ENCODE data around the gene ACP1. TPM values are rescaled to one million over a fixed set of nuclear protein-coding genes. Genes with fewer than 3 reads are reported as not detected.
A peak's percentile ranks its signal among the peaks of the same experiment; 100 is the strongest.

ACP1 gene
- total RNA-seq, 3 donors from 2014 or later (not counting 1 experiment from before 2014, with no cell fraction given): 87.2 to 104 (median 102) TPM

DNA sequence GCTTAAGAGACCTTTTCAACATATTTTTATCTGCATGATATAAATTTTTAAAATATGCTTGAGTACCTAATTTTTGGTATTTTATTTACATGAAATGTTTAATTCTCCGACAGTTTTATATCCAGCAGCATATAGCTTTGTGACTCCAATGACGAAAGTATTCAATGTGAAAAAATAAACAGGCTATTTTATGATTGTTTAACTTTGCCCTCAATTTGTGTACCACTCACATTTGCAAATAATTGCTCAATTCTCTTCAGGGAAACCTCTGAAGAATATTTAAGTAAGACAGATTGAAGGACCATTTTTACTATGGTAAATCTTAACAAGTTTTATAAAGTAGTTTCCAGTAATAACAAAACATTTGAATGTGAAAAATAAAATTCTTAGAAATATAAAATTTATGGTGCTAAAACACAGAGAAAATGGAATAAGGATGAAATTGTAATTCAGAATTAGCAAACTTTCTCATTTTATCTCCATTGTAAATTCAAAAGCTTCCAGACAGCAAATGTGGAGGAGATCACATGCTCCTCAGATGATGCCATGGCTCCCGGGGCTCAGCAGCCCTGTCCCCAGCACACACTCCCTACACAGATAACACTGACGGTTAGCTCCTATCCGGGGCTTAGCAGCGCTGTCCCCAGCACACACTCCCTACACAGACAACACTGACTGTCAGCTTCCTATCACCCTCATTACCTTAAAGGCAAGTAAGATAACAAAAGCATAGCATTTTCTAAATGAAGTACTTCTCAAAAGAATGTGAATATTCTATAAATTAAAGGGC lies 40.6 kb upstream of the ACP1 start:
- Histone ChIP-seq H3K4me3 (ENCODE audit: low read length) (no peak overlapping the region), H3K4me1 (ENCODE audit: control insufficient read depth, insufficient read depth, low read length) (peaks cover 33% of the 10 kb centered on the region), H3K27me3 (ENCODE audit: control insufficient read depth, insufficient read depth, low read length) (no peaks in the 10 kb centered on the region), H3K36me3 (ENCODE audit: control insufficient read depth, insufficient read depth, low read length) (peaks cover 3% of the 10 kb centered on the region), H3K27ac (ENCODE audit: low read length) (no peak overlapping the region), H3K9me3 (ENCODE audit: control insufficient read depth, insufficient read depth, low read length) (no peaks in the 10 kb centered on the region)
- DNase-seq (no peak), ATAC-seq (no peak)
- WGBS (ENCODE audit: insufficient coverage): 73% methylated on average over 4 of the region's 6 CpGs
- H3K27ac Mint-ChIP-seq: peak overlapping the region; percentile 73 to 76
- TF ChIP-seq, protein P1, sequence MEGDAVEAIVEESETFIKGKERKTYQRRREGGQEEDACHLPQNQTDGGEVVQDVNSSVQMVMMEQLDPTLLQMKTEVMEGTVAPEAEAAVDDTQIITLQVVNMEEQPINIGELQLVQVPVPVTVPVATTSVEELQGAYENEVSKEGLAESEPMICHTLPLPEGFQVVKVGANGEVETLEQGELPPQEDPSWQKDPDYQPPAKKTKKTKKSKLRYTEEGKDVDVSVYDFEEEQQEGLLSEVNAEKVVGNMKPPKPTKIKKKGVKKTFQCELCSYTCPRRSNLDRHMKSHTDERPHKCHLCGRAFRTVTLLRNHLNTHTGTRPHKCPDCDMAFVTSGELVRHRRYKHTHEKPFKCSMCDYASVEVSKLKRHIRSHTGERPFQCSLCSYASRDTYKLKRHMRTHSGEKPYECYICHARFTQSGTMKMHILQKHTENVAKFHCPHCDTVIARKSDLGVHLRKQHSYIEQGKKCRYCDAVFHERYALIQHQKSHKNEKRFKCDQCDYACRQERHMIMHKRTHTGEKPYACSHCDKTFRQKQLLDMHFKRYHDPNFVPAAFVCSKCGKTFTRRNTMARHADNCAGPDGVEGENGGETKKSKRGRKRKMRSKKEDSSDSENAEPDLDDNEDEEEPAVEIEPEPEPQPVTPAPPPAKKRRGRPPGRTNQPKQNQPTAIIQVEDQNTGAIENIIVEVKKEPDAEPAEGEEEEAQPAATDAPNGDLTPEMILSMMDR (IDR thresholded peaks at IDR 0.05): no peak
- H3K27me3 Mint-ChIP-seq (ENCODE audit: low read depth in 2 of 2): no peaks in the 10 kb centered on the region
- H3K4me3 Mint-ChIP-seq: peak overlapping the region; percentile 5
- H3K9me3 Mint-ChIP-seq: peaks cover 0 to 2% of the 10 kb centered on the region in 2 donors
- peaks cover 8% of the 10 kb centered on the region for H3K36me3 Mint-ChIP-seq
- intact Hi-C loops (cut with micrococcal nuclease): loop anchor here (1.0 kb wide), 1 partner anchor 31 kb away; no protein-coding TSS in a partner anchor
- H3K4me1 Mint-ChIP-seq: peaks cover 47 to 65% of the 10 kb centered on the region in 2 donors

- Mint-ChIP-seq H3K27ac (peak overlapping the region; percentile 30 to 58), H3K4me3 (peak overlapping the region; percentile 49), H3K27me3 (ENCODE audit: low read depth in 2 of 2) (no peaks in the 10 kb centered on the region), H3K9me3 (peaks cover 0 to 2% of the 10 kb centered on the region in 2 donors), H3K4me1 (peaks cover 31 to 51% of the 10 kb centered on the region in 2 donors), H3K36me3 (peaks cover 8% of the 10 kb centered on the region)
- ATAC-seq (peak in 1 of 3 donors; percentile 31), DNase-seq (no peak)
- intact Hi-C loops (cut with micrococcal nuclease): no loop called here
- Histone ChIP-seq H3K27me3 (ENCODE audit: control insufficient read depth, insufficient read depth, low read length) (no peaks in the 10 kb centered on the region), H3K4me1 (ENCODE audit: control insufficient read depth, insufficient read depth, low read length) (peaks cover 18% of the 10 kb centered on the region), H3K27ac (ENCODE audit: low read length) (peak overlapping the region; percentile 12), H3K36me3 (ENCODE audit: control insufficient read depth, insufficient read depth, low read length) (peaks cover 4% of the 10 kb centered on the region), H3K9me3 (ENCODE audit: control insufficient read depth, insufficient read depth, low read length) (no peaks in the 10 kb centered on the region), H3K4me3 (ENCODE audit: low read length) (no peak overlapping the region)
- TF ChIP-seq, protein P1 (IDR thresholded peaks at IDR 0.05): no peak
- WGBS (ENCODE audit: insufficient coverage): 46% methylated on average over 8 of the region's 9 CpGs
Observed at GRCh38 chr2:228115-228514, 36.6 kb upstream of the ACP1 start.

DNA sequence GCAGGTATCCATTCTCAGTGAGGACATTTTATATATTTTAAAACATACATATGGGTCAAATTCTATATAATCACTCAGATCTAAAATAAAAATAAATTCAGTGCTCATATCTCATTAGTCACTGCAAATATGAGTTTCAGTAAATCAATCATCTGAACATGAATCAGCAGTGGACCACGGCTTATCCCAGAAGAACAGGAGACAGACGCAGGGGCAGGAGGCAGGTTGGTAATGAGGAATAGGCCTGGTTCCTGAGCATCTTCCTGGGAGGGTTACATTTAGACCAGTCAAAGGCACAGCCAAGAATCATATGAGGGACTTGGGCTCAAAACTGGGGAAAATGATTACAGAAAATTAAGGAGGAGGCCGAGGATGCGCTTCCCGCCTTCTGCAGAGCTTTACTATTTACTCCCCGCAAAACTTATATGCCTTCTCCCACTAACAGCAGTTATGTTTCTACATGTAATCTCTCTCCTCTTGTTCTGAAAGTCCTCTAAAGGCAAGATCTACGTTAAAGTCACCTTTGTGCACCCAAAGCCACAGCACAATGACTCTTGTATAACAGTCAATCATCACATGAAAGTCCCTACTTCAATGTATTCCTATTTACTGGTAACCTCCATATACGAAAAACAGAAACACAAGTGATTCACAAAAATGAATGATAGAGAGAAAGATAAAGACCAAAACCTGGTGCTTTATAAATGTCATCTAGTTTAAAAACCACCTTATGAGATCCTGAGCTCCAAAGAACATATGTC lies 36.0 kb upstream of the ACP1 start:
- Histone ChIP-seq H3K36me3 (ENCODE audit: control insufficient read depth, insufficient read depth, low read length) (peaks cover 5% of the 10 kb centered on the region), H3K27me3 (ENCODE audit: control insufficient read depth, insufficient read depth, low read length) (no peaks in the 10 kb centered on the region), H3K4me3 (ENCODE audit: low read length) (no peak overlapping the region), H3K4me1 (ENCODE audit: control insufficient read depth, insufficient read depth, low read length) (peaks cover 12% of the 10 kb centered on the region), H3K9me3 (ENCODE audit: control insufficient read depth, insufficient read depth, low read length) (no peaks in the 10 kb centered on the region), H3K27ac (ENCODE audit: low read length) (no peak overlapping the region)
- WGBS (ENCODE audit: insufficient coverage): 90% methylated on average over 7 of the region's 8 CpGs
- TF ChIP-seq, protein P1 (IDR thresholded peaks at IDR 0.05): no peak
- ATAC-seq (no peak), DNase-seq (no peak)
- Mint-ChIP-seq H3K36me3 (peaks cover 8% of the 10 kb centered on the region), H3K4me1 (peaks cover 25 to 45% of the 10 kb centered on the region in 2 donors), H3K27me3 (ENCODE audit: low read depth in 2 of 2) (no peaks in the 10 kb centered on the region), H3K4me3 (no peak overlapping the region), H3K9me3 (peaks cover 0 to 2% of the 10 kb centered on the region in 2 donors), H3K27ac (peak overlapping the region; percentile 30 to 41)
- intact Hi-C loops (cut with micrococcal nuclease): no loop called here
